Activated CD8-positive, alpha-beta memory T cell treated with anti-CD3 and anti-CD28 coated beads, Interleukin-2, amount 50 U/mL, for 24 hours (primary cell): ENCODE measurements around the gene AP1B1.

Experiments used
- DNase-seq: peaks from one replicate; pipeline ENCODE4 v3.0.0-alpha.2; 2020; ENCODE audit errors: extremely low read depth

The AP1B1 gene

DNA sequence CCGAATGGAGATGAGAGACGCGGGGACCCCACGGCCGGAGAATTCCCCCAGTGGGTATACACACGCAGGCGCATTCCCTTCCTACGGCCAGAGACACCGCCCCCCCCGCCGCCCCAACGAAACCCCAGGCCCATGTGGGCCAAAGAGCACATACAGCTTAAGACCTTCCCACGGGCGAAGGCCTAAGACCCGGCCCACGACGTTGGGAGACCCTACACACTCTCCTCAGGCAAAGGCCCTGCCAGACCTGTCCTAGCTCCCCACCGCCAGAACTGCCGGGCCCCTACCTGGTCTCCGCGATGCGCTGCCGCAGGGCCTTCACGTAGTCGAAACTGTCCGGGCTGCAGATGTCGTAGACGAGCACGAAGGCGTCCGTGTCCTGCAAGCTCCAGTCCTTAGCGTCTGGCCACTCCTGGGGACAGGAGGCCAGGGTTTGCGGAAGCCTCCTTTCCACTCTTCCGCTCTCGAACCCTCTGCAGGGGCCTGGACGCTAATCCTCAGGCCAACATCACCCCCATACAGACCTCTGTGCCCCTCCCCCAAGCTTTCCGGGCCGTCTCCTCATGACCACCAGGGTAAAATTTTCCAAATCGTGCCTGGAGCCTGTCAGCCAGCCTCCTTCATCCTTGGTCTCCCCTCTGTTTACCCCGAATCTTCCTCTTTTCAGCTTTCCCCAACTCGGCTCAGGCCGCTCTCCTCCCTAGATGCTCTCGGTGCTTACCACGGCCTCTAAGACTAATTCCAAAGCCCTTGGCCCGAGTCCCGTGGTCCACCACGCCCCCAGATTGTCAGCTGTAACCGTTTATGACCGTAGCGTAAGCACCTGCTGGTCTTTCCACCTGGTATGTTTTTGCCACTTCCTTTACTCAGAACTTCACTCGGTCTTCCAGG is 74.5 kb downstream of the AP1B1 start:
- DNase-seq, result no peak

DNA sequence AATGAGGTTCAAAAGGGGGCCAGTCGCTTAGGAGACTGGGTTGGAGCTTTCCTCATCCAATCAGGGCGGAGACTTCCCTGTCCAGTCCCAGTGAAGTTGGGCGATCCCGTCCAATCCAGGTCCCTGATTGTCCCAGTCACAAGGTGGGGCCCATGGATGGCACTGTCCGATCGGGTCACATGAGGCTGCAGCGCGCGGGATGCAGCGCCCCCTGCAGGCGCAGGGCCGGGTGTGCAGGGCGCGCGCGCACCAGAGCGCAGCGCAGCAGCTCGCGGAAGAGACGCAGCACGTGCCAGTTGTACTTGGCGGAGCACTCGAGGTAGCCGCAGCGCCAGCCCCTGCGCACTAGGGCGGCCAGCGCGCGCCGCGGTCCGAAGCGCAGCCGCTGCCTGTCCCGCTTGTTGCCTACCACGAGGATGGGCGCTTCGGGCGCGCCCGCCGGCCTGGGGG is 75.2 kb downstream of the AP1B1 start:
- DNase-seq, result no peak

DNA sequence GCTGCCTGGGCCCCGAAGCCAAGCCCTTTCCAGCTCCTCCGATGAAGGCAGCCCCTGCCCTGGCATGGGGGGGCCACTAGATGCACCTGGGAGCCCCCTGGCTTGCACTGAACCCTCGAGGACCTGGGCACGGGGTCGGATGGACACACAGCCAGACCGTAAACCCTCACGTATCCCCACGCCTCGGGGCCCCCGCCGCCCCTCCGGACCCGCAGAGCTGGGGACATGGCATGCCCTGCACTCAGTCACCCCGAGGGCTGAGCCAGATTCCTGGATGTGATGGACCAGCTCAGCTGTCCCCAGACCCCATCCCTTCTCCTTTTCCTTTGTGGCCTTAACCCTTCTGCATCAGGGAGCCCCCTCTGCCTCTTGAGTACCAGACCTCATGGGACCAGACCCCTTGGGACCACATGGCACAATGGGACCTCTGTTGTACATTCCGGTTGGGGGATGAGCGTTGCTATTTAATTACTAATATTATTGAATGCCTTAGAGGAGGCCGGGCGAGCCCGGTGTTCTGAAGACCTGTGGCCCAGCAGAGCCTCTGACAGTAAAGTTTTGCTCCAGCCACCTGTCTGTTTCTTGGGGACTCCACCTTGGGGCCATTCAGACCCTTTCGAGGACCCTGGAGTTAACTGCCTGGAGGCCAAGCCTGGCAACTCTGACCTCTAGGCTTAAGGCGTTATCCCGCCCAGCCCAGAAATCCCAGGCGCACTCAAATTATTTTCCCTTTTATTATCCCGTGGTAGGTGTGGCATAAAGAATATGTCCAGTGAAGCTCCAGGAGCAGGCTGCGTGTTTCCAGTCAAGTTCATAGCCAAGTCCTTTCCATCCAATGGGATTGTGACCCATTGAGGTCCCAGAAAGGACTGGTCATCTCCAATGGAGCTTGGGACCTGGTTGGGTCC is 75.9 kb downstream of the AP1B1 start:
- no peak for DNase-seq

DNA sequence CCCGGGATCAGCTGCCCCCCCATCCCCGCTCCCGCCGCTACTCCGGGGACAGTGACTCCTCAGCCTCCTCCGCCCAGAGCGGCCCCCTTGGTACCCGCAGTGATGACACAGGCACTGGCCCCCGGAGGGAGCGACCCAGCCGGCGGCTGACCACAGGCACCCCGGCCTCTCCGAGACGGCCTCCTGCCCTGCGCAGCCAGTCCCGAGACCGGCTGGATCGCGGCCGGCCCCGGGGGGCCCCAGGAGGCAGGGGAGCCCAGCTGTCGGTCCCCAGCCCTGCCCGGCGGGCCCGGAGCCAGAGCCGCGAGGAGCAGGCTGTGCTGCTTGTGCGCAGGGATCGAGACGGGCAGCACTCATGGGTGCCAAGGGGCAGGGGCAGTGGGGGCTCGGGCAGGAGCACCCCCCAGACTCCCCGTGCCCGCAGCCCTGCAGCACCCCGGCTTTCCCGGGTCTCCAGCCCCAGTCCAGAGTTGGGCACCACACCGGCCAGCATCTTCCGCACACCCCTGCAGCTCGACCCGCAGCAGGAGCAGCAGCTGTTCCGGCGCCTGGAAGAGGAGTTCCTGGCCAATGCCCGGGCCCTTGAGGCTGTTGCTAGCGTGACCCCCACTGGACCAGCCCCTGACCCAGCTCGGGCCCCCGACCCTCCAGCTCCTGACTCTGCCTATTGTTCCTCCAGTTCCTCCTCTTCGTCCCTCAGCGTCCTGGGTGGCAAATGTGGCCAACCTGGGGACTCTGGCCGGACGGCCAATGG is 76.7 kb downstream of the AP1B1 start:
- no peak for DNase-seq

DNA sequence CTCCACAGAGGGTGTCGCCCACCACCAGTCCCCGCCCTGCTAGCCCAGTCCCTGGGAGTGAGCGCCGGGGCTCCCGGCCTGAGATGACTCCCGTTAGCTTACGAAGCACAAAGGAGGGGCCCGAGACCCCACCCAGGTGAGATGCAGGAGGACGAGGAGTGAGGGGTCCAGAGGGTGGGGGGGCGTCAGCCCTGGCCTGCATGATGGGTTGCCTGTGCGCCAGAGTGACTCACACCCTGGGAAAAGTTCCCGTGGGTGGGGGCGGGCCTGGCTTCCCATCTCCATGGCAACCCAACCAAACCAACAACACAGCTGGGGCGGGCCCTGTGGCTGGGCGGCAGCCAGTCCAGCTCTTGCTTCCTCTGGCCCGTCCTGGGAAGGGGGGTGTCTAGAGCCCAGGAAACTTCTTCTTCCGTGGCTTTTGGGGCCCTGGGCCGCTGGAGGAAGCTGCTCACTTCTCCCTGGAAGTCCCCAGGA is 77.5 kb downstream of the AP1B1 start:
- DNase-seq, result peak; percentile 14

DNA sequence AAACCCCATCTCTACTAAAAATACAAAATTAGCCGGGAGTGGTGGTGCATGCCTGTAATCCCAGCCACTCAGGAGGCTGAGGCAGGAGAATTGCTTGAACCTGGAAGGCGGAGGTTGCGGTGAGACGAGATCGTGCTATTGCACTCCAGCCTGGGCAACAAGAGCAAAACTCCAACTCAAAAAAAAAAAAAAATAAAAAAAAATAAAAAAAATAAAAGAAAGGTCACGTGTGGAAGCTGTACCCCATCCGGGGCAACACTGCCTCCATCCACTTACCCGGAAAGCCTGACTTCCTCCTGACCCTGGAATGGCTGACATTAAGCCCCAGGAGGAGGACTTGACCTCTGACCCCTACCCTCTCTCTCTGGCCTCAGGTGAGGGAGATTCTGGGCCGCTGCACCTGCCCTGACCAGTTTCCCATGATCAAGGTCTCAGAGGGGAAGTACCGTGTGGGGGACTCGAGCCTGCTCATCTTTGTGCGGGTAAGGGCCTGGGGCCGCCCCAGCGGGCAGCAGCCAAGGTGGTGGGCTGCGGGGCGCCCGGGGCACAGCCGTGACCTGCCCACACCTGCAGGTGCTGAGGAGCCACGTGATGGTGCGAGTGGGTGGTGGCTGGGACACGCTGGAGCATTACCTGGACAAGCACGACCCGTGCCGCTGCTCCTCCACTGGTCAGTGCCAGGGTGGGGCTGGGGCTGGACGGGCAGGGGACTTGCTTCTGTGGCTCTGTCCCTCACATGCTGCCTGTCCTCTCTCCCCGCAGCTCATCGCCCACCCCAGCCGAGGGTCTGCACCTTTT is 78.1 kb downstream of the AP1B1 start:
- no peak for DNase-seq

DNA sequence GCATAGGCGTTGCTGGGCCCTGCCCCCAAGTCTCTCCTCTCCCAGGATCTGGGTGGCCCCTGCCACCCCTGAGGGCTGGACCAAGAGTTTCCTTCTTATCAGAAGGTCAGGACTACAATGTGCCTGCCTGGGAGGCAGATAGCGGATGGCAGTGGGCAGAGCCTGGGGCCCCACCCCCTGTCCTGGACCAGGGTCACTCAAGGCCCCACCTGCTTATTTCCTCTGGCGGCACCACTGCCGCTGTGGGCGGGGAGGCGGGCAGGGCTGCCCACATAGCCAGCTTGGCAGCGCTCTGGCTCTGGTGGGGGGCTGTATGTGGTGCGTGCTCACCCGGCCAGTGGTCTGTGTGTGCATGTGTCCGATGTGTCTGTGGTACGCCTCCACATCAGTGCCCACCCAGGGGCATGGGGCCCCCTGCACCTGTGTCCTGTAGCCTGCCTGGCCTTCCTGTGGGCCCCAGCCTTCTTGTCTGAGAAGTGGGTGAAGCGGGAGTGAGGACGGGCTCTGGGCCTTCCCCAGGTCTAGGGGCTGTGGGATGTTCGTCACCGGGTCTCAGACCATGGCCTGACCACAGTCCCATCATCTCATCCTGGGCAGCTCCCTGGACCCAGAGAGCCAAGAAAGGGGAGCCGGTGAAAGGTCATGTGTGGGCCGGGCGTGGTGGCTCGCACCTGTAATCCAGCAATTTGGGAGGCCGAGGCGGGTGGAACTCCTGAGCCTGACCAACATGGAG is 78.9 kb downstream of the AP1B1 start:
- no peak for DNase-seq

DNA sequence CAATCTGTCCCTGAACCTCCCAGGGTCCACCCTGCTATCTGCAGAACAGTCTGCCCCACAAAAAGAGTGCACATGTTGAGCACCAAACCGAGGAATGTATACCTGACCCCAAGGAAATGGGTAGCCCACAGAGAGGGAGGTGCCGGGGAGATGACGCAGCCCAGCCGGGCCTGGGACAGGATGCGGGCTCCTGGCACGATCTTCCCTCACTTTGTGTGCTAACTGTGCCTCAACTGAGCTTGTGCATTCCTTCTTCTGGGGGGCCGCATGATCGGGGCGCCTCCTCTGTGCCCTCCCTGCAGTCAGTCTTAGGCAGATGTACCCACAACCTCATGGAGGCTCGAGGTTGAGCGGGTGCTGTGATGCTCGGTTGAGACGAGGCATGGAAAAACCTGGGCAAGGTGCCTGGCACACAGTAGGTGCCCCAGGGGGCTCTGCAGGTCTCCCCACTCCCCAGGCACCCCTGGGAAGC is 79.5 kb downstream of the AP1B1 start:
- DNase-seq, result no peak

DNA sequence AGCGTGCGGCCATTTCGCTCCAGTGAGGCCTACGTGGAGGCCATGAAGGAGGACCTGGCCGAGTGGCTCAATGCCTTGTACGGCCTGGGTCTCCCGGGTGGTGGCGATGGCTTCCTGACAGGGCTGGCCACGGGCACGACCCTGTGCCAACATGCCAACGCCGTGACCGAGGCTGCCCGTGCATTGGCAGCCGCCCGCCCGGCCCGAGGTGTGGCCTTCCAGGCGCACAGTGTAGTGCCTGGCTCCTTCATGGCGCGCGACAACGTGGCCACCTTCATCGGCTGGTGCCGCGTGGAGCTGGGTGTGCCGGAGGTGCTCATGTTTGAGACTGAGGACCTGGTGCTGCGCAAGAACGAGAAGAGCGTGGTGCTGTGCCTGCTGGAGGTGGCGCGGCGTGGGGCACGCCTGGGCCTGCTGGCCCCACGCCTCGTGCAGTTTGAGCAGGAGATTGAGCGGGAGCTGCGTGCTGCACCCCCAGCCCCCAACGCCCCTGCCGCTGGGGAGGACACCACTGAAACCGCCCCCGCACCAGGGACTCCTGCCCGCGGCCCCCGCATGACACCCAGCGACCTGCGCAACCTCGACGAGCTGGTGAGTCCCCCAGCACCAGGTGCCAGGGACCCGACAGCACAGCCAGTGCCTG is 80.1 kb downstream of the AP1B1 start:
- no peak for DNase-seq

DNA sequence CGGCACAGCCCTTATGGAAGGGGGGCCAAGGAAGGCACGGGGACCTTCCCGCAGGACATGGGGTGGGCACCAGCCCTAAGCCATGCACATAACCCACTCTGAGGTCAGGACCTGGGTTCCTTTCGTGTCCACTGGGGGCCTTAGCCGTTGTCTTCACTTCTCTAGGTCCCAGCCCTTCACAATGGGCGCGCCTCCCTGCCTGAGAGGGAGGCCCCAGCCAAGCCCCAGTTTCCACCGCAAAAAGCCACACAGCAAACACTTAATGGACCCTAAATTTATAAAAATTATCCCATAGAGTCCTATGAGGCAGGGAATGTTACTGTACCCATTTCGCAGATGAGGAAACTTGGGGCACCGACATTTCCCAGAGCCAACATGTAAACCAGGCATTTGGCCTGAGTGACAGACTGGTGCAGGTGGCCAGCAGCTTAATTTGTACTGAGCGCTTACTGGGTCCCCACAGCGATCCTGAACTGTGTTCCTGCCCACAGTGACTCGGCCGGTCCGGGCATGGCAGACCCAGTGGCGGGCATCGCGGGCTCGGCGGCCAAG is 80.7 kb downstream of the AP1B1 start:
- no peak for DNase-seq

DNA sequence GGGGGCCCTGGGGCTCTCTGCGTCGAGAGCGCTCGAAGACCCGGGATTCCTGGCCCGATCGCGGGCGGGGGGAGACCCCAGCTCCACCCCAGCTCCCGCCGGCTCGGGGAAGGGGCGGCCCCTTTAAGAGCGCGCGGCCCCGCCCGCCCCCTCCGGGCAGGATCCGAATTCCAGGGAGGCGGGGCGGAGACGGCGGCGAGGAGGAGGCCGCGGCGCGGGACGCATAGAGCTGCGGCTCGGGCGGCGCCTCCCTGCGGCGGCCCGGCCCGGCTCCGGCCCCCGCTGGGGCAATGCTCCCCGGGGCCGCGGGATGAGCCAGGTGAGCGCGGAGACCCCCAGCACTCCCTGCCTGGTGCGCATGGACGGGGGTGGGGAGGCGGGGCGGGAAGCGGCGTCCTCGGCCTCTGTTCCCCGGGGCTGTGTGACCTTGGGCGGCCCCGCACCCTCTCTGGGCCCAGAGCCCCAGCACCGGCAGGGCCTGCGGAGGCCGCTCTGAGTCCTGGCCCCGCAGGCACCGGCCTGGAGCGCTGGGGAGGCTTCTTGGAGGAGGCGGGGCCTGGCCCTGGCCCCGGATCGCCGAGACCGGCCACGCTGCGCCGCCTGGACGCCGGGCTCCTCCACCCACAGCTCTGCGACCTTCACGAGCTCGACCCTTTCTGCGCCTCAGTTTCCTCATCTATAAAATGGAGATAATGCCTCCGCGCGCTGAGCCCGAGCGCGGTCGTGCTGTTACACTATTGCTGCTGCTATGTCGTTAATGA is 81.4 kb downstream of the AP1B1 start:
- no peak for DNase-seq

DNA sequence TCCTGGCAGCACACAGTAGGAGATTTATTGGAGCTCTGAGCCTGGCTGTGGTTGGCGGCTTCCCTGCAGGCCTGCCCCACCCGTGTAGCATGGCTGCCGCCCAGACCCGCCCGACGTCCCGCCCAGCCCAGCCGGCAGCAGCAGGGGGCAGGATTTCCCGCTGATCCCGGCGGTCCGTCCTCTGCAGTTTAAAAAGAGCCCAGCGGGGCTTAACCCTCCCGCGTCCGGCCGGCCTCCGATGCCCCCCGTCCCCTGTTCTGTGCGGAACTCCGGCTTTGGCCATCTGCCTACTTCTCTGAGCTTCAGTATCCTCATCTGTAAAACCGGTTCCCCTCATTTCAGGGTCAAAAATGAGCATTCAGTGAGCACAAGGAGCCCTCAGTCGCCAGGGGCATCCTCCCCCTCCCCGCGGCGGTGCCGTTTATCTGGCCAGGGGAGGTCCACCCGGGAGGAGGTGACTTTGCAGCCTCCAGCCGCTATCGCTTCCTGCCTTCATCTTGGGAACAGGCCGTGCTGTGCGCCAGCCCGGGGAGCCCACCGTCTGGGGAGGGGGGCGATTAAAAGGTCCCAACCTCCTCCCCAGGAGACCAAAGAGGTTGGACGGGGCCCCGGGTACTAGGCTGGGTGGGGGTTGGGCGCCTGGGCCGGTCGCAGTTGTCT is 82.1 kb downstream of the AP1B1 start, which contains the start of gene GAS2L1:
Gene GAS2L1 (plus strand): TSS at position 476 of the 660 bp plus-strand sequence. CDS start 1,456 bp downstream, outside the sequence.
- no peak for DNase-seq

DNA sequence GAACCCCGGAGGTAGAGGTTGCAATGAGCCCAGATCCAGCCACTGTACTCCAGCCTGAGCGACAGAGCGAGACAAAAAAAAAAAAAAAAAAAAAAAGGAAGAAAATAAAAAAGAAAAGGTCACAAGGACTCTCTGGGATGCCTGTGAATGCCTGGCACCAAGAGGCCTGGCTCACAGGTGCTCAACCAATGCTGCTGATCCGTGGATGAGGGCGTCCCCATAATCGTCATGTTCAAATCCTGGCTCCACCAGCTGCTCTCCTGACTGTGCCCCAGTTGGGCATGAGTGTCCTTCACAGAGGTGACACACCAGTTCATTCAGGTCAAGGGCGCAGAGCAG is 82.6 kb downstream of the AP1B1 start:
- no peak for DNase-seq

DNA sequence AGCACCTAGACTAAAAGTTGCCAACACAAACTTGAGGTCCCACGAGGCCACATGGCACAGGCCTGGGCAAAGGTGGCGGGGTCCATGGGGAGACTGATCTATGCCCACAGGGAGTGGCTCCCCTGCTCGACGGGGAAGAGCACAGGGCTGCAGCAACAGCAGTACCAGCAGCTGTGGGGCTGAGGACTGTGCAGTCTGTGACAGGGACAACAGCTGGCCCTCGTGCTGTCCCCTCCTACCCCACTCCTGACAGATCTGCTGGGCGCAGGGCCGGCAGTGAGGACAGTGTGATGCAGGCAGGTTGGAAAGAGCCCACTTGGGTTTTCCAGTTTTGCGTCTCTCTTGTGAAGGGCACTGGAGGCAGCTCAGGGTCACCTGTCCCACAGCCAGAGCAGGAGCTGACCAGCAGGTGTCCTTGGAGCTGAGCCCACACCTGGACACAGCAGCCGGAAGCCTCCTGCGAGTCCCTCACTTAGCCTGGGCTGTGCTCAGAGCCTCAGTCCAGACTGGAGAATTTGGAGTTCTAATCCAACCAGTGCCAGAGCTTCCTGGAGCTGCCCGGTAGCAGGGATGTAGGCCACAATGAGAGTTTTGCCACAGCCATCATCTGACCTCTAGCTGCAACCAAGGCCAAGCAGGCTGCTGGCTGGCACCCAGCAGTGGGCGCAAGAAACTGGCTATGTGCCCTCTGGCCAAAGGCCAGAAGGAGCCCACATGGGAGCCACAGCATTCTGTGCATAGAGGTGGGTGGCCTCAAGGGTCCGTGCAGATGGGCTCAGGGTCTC is 85.5 kb downstream of the AP1B1 start:
- no peak for DNase-seq

DNA sequence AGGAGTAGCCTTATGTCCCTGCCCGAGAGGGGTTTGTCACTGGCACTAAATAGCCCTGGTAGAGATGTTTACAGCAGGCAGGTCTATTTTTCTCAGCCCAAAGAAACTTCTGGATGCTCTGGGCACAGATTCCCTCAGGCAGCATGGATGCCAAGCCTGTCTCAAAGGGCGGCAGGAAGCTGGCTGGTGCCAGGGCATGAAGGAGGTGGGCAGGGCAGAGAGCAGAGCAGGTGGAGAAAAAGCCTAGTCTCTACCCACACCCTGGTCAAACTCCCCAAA is 86.0 kb downstream of the AP1B1 start:
- DNase-seq, result no peak

DNA sequence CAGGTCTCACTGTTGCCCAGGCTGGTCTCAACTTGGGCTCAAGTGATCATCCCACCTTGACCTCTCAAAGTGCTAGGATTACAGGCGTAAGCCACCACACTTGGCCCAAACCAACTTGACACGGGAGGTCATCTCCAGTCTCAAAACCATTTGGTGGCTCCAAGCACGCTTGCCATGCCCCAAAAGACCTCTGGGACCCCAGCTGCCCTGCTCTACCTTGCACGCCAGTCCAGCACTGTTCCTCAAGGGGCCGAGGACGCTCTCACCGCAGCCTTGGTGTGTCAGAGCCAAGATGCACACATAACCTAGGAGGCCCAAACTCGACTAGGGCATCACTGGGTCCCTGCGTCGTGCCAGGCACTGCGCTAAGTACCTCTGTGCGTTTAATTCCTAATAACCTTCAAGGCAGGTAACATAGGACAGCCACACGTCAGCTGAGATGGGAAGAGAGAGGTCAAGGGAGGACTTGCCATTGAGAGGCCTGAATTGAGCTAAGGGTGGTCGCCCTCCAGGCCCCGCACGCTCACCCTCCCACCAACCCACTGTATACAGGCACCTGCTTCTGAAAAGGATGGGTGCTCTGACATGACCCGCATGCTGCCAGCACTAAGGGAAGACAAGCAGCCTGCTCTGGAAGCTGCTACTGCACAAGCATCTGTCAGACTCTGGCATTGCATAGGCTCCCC is 86.5 kb downstream of the AP1B1 start:
- DNase-seq, result no peak
